ENCODE data around the gene SOX6.

GRCh38 chr11:16242806-16243205 is 113.5 kb downstream of the SOX6 start:
- no peak for TF ChIP-seq POLR2AphosphoS5 (IDR thresholded peaks at IDR 0.05)
- TF ChIP-seq POLR2A (IDR thresholded peaks at IDR 0.05), result no peak
- TF ChIP-seq CTCF (IDR thresholded peaks at IDR 0.05), result no peak
- TF ChIP-seq EP300 (IDR thresholded peaks at IDR 0.05), result no peak
